ENCODE data around the gene CALML5.
A peak's percentile ranks its signal among the peaks of the same experiment; 100 is the strongest.

Gene CALML5

GRCh38 chr10:5499493-5500140, at the start of gene CALML5:
TSS of gene CALML5 (minus strand) at chr10:5499570. CDS start at chr10:5499438, 132 bp downstream.
- peak in 2 of 10 donors; percentile 39 to 74 for DNase-seq
- intact Hi-C loops (cut with DNase I) = no loop called here

GRCh38 chr10:5547931-5548660, 48.7 kb upstream of the CALML5 start:
- peak in 3 of 10 donors; percentile 4 to 72 (median 36) for DNase-seq
- intact Hi-C loops (cut with DNase I) = no loop called here

- DNase-seq = no peak
- intact Hi-C loops (cut with DNase I) = no loop called here
These were observed 48.2 kb upstream of the CALML5 start for GRCh38 chr10:5547681-5547930.

GRCh38 chr10:5546891-5547680, 47.7 kb upstream of the CALML5 start:
- DNase-seq = peak in 3 of 10 donors; percentile 1 to 38 (median 22)
- intact Hi-C loops (cut with DNase I) = no loop called here

- intact Hi-C loops (cut with DNase I) = no loop called here
- DNase-seq = peak in 4 of 10 donors; percentile 3 to 82 (median 45)
These were observed 46.7 kb upstream of the CALML5 start for GRCh38 chr10:5545778-5546710.

- DNase-seq = no peak
- intact Hi-C loops (cut with DNase I) = no loop called here
These were observed 46.0 kb upstream of the CALML5 start for GRCh38 chr10:5545426-5545777.

- intact Hi-C loops (cut with DNase I) = no loop called here
- DNase-seq = peak in 3 of 10 donors; percentile 1 to 45 (median 15)
These were observed 45.6 kb upstream of the CALML5 start for GRCh38 chr10:5545011-5545410.

- DNase-seq = no peak
- intact Hi-C loops (cut with DNase I) = no loop called here
These were observed 44.9 kb upstream of the CALML5 start for GRCh38 chr10:5544216-5544805.

GRCh38 chr10:5543623-5544022, 44.3 kb upstream of the CALML5 start:
- DNase-seq = no peak
- intact Hi-C loops (cut with DNase I) = no loop called here

- no peak for DNase-seq
- intact Hi-C loops (cut with DNase I) = no loop called here
These were observed 42.7 kb upstream of the CALML5 start for GRCh38 chr10:5542100-5542499.

GRCh38 chr10:5540891-5541290, 41.5 kb upstream of the CALML5 start:
- intact Hi-C loops (cut with DNase I) = no loop called here
- no peak for DNase-seq

GRCh38 chr10:5540080-5540479, 40.7 kb upstream of the CALML5 start:
- DNase-seq = no peak
- intact Hi-C loops (cut with DNase I) = no loop called here

GRCh38 chr10:5538892-5539651, 39.7 kb upstream of the CALML5 start:
- DNase-seq = peak in 1 of 10 donors; percentile 60
- intact Hi-C loops (cut with DNase I) = no loop called here

GRCh38 chr10:5538446-5538845, 39.1 kb upstream of the CALML5 start:
- intact Hi-C loops (cut with DNase I) = no loop called here
- no peak for DNase-seq

- DNase-seq = peak in 1 of 10 donors; percentile 48
These were observed 38.3 kb upstream of the CALML5 start for GRCh38 chr10:5537684-5538083.

GRCh38 chr10:5536486-5537081, 37.2 kb upstream of the CALML5 start:
- intact Hi-C loops (cut with DNase I) = no loop called here
- DNase-seq = no peak

More at GRCh38 chr10:5537684-5538083, 38.3 kb upstream of the CALML5 start:
- intact Hi-C loops (cut with DNase I) = no loop called here

- DNase-seq = no peak
- intact Hi-C loops (cut with DNase I) = no loop called here
These were observed 35.8 kb upstream of the CALML5 start for GRCh38 chr10:5534880-5535856.

Data from posterior cingulate gyrus (tissue), 11 donors.